OCI-LY7 (cell line): ENCODE measurements around the gene DPH1.

Source experiments
- CTCF ChIP-seq: fragments of 200-600 bp; sonication (generic); conservative IDR thresholded peaks from 2 replicates; pipeline ENCODE4 v1.5.1; 2014; ENCODE audit warnings: mild to moderate bottlenecking, antibody characterized with exemption, low read length, moderate library complexity, mixed read lengths
- EZH2phosphoT487 ChIP-seq: fragments of 200-600 bp; sonication (generic); IDR thresholded peaks from 2 replicates; pipeline ENCODE4 v1.6.1; 2018; ENCODE audit warnings: low read depth, borderline replicate concordance, mild to moderate bottlenecking, mixed run types, antibody characterized with exemption, low read length, moderate library complexity, mixed read lengths

GRCh38 chr17:2064147-2064489 is 34.2 kb downstream of the DPH1 start:
- TF ChIP-seq CTCF (no peak), EZH2phosphoT487 (no peak)
